IMR-90 (cell line): Measurements from ENCODE around the gene GPRIN3. TPM values are rescaled to one million over a fixed set of nuclear protein-coding genes. Genes with fewer than 3 reads are reported as not detected.

ENCODE experiments used
- ATAC-seq: fragments of 200-7000 bp; cut with Tn5 transposase; 2 replicates; pipeline ENCODE4 v1.9.1; 2020; ENCODE audit warnings: low read depth, mild to moderate bottlenecking, moderate library complexity
- BruUV-seq: library from RNA; stranded (reverse); fragments of 400-500 nt; replicated peaks from 2 replicates; lab custom pipeline; 2021; lab: Mats Ljungman, UMichigan
- CTCF ChIA-PET: fragments of 300-600 bp; formaldehyde crosslinking; extraction: SDS; loops from one replicate; lab custom pipeline; 2021; ENCODE audit warnings: antibody characterized with exemption; lab: Yijun Ruan, JAX
- POLR2A ChIA-PET: fragments of 300-600 bp; sonication (Branson Sonifier 250); formaldehyde crosslinking; loops from one replicate; lab custom pipeline; 2022; ENCODE audit warnings: antibody characterized with exemption; ENCODE audit not compliant: unreplicated experiment; lab: Charles Lee
- DNase-seq: peaks from one replicate; pipeline ENCODE4 v3.0.0; 2013
- H2AFZ ChIP-seq: replicated peaks from 2 replicates; pipeline ENCODE3; 2013; ENCODE audit warnings: low read length, mild to moderate bottlenecking; ENCODE audit not compliant: poor library complexity
- H2AK5ac ChIP-seq: 2 replicates; pipeline ENCODE4 v1.6.1; 2013; ENCODE audit warnings: low read depth, low read length, inconsistent platforms
- H2AK9ac ChIP-seq: replicated peaks from 2 replicates; pipeline ENCODE3; 2013; ENCODE audit warnings: mild to moderate bottlenecking, low read depth, low read length, moderate library complexity; ENCODE audit not compliant: poor library complexity
- H2BK120ac ChIP-seq: 2 replicates; pipeline ENCODE4 v1.6.1; 2013; ENCODE audit warnings: low read depth, low read length, inconsistent platforms
- H2BK15ac ChIP-seq: 3 replicates; pipeline ENCODE4 v1.6.1; 2013; ENCODE audit warnings: low read depth, low read length, inconsistent platforms
- H2BK20ac ChIP-seq: 2 replicates; pipeline ENCODE4 v1.6.1; 2013; ENCODE audit warnings: low read depth, mild to moderate bottlenecking, inconsistent platforms, low read length, moderate library complexity
- H2BK5ac ChIP-seq: 2 replicates; pipeline ENCODE4 v1.6.1; 2013; ENCODE audit warnings: mild to moderate bottlenecking, low read depth, low read length, inconsistent platforms; ENCODE audit not compliant: poor library complexity, severe bottlenecking
- H3K14ac ChIP-seq: replicated peaks from 2 replicates; pipeline ENCODE4 v1.6.1; 2013; ENCODE audit warnings: low read depth, low read length, inconsistent platforms
- H3K18ac ChIP-seq: 2 replicates; pipeline ENCODE4 v1.6.1; 2013; ENCODE audit warnings: low read depth, low read length, control low read depth
- H3K23ac ChIP-seq: 2 replicates; pipeline ENCODE4 v1.6.1; 2013; ENCODE audit warnings: low read depth, low read length, inconsistent platforms
- H3K27ac ChIP-seq: 2 replicates; pipeline ENCODE4 v1.5.1; 2013; ENCODE audit warnings: mild to moderate bottlenecking, control low read depth, low read length; ENCODE audit not compliant: insufficient read depth
- H3K27me3 ChIP-seq: 2 replicates; pipeline ENCODE4 v1.6.1; 2013; ENCODE audit warnings: low read length; ENCODE audit not compliant: control insufficient read depth, insufficient read depth
- H3K36me3 ChIP-seq: 2 replicates; pipeline ENCODE4 v1.6.1; 2013; ENCODE audit warnings: low read length, mixed read lengths; ENCODE audit not compliant: control insufficient read depth, insufficient read depth
- H3K4ac ChIP-seq: 2 replicates; pipeline ENCODE4 v1.6.1; 2013; ENCODE audit warnings: low read depth, low read length, inconsistent platforms
- H3K4me1 ChIP-seq: 2 replicates; pipeline ENCODE4 v1.6.1; 2013; ENCODE audit warnings: low read length, mixed read lengths; ENCODE audit not compliant: control insufficient read depth, insufficient read depth
- H3K4me2 ChIP-seq: 2 replicates; pipeline ENCODE4 v1.6.1; 2013; ENCODE audit warnings: low read depth, mild to moderate bottlenecking, control low read depth, low read length, moderate library complexity
- H3K4me3 ChIP-seq: 2 replicates; pipeline ENCODE4 v1.5.1; 2013; ENCODE audit warnings: low read depth, mild to moderate bottlenecking, control low read depth, low read length, moderate library complexity; ENCODE audit not compliant: insufficient read depth
- H3K56ac ChIP-seq: 2 replicates; pipeline ENCODE4 v1.6.1; 2013; ENCODE audit warnings: low read length, inconsistent platforms; ENCODE audit not compliant: insufficient read depth; ENCODE audit errors: extremely low read depth
- H3K79me1 ChIP-seq, 2 experiments: 2 replicates each; pipeline ENCODE4 v1.6.1; 2013; ENCODE audit warnings: low read length in 2 of 2, inconsistent platforms in 1 of 2, low read depth in 1 of 2
- H3K9ac ChIP-seq: 2 replicates; pipeline ENCODE4 v1.6.1; 2013; ENCODE audit warnings: low read depth, low read length, control low read depth
- H3K9me1 ChIP-seq: 2 replicates; pipeline ENCODE4 v1.6.1; 2013; ENCODE audit warnings: low read length, inconsistent platforms; ENCODE audit not compliant: insufficient read depth
- H3K9me3 ChIP-seq: 2 replicates; pipeline ENCODE4 v1.6.1; 2013; ENCODE audit warnings: low read length; ENCODE audit not compliant: control insufficient read depth, insufficient read depth
- H4K20me1 ChIP-seq: 2 replicates; pipeline ENCODE4 v1.6.1; 2013; ENCODE audit warnings: low read length, inconsistent platforms; ENCODE audit not compliant: insufficient read depth
- H4K5ac ChIP-seq: 2 replicates; pipeline ENCODE4 v1.6.1; 2013; ENCODE audit warnings: mild to moderate bottlenecking, low read depth, low read length, control low read depth
- H4K8ac ChIP-seq, 2 experiments: 2 replicates each; pipeline ENCODE4 v1.6.1; 2013; ENCODE audit warnings: low read depth in 2 of 2, low read length in 2 of 2, control low read depth in 1 of 2, inconsistent platforms in 1 of 2
- H4K91ac ChIP-seq: 2 replicates; pipeline ENCODE4 v1.6.1; 2013; ENCODE audit warnings: low read depth, low read length, inconsistent platforms; ENCODE audit not compliant: insufficient read depth
- MXI1 ChIP-seq: IDR thresholded peaks from 2 replicates; pipeline ENCODE4 v1.6.1; 2012; ENCODE audit warnings: low read depth, mild to moderate bottlenecking, low read length, moderate library complexity, borderline replicate concordance
- RAD21 ChIP-seq: IDR thresholded peaks from 2 replicates; pipeline ENCODE4 v1.6.1; 2012; ENCODE audit warnings: low read length, improper control_type of control experiment
- WGBS, 2 experiments: methylation state at CpG; one replicate each; pipeline versions ENCODE4 v1.1.5 to v1.1.7; 2013; ENCODE audit warnings: missing lambda C conversion rate in 2 of 2; ENCODE audit not compliant: insufficient read length in 1 of 2; ENCODE audit errors: extremely low coverage in 2 of 2; 5-methylcytosine and 5-hydroxymethylcytosine counted together
- dilution Hi-C: fragments of 300-500 bp; cut with HindIII; formaldehyde crosslinking; loops from one replicate; pipeline ENCODE4 v1.14.3; 2018; ENCODE audit warnings: low sequenced_read_pairs; ENCODE audit not compliant: unreplicated experiment
- in situ Hi-C: fragments of 300-500 bp; cut with MboI; formaldehyde crosslinking; loops from 3 replicates; pipeline ENCODE4 v1.14.3; 2019; ENCODE audit warnings: low sequenced_read_pairs, inconsistent platforms, mixed read lengths
- intact Hi-C: fragments of 100-400 bp; cut with micrococcal nuclease; formaldehyde crosslinking; loops from 2 replicates; pipeline ENCODE4 v1.10.0; 2022
- polyA plus RNA-seq, 3 experiments: library from polyadenylated mRNA; depleted of rRNA; stranded (reverse); fragments of >200 nt; gene quantifications; 2 replicates each; pipeline ENCODE4 v1.2.3, GENCODE V29; 2012; ENCODE audit warnings: low replicate concordance in 1 of 3
- total RNA-seq: library from RNA; depleted of rRNA; stranded (reverse); fragments of >200 nt; gene quantifications from 2 replicates; pipeline ENCODE4 v1.2.3, GENCODE V29; 2012
- TF ChIP-seq, protein P1 (sequence below): fragments of 150-350 bp; IDR thresholded peaks from 2 replicates; pipeline ENCODE4 v1.6.1; 2016; ENCODE audit warnings: low read depth, mild to moderate bottlenecking, low read length, moderate library complexity, borderline replicate concordance

GPRIN3 gene
- total and polyA plus RNA-seq, 2 of the 4 experiments (the other 2 are of a cell fraction): under 0.01 TPM; not detected in 1

DNA sequence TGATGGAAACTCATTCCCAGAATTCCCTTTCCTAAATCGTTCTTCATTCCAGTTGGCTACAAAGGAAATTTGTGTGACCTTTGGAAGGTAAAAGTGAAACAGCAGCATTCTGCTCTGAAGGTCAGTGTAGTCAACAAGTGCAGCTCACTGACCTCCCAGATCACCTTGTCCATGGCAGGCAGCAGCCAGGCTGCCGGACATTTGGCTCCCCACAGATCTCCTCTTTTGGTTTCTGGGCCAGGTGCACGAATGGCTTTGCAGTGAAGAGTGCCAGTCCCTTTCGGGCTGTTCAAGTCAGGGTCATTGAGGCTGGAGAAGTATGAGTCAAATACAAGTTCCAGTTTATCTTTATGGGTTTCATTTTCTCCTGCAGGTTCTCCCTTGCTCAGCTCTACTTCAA is 14.3 kb downstream of the GPRIN3 start:
- H3K56ac ChIP-seq: no peak overlapping the region
- H3K27me3 ChIP-seq: peaks cover 2% of the 10 kb centered on the region
- no peaks in the 10 kb centered on the region for H3K4me1 ChIP-seq
- no peak overlapping the region for H2BK15ac ChIP-seq
- no peak for TF ChIP-seq MXI1
- TF ChIP-seq RAD21: no peak
- TF ChIP-seq, protein P1, sequence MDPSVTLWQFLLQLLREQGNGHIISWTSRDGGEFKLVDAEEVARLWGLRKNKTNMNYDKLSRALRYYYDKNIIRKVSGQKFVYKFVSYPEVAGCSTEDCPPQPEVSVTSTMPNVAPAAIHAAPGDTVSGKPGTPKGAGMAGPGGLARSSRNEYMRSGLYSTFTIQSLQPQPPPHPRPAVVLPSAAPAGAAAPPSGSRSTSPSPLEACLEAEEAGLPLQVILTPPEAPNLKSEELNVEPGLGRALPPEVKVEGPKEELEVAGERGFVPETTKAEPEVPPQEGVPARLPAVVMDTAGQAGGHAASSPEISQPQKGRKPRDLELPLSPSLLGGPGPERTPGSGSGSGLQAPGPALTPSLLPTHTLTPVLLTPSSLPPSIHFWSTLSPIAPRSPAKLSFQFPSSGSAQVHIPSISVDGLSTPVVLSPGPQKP: no peak
- no peaks in the 10 kb centered on the region for H3K79me1 ChIP-seq
- H2AK5ac ChIP-seq: no peak overlapping the region
- POLR2A ChIA-PET: no interaction called here
- no peak overlapping the region for H3K18ac ChIP-seq
- dilution Hi-C loops (no loop called here), intact Hi-C loops (no loop called here), in situ Hi-C loops (no loop called here)
- no peak overlapping the region for H2BK5ac ChIP-seq
- H2AFZ ChIP-seq: no peak overlapping the region
- no peaks in the 10 kb centered on the region for H3K9me3 ChIP-seq
- no peak overlapping the region for H3K4me3 ChIP-seq
- H2BK20ac ChIP-seq: no peak overlapping the region
- no peak overlapping the region for H2BK120ac ChIP-seq
- no peak overlapping the region for H2AK9ac ChIP-seq
- no peak overlapping the region for H3K27ac ChIP-seq
- no peak overlapping the region for H3K14ac ChIP-seq
- H3K4ac ChIP-seq: no peak overlapping the region
- H3K9me1 ChIP-seq: no peaks in the 10 kb centered on the region
- BruUV-seq: no TSS peak
- no peak overlapping the region for H4K8ac ChIP-seq
- no peak overlapping the region for H3K9ac ChIP-seq
- no peaks in the 10 kb centered on the region for H4K20me1 ChIP-seq
- no peak overlapping the region for H3K23ac ChIP-seq
- no peaks in the 10 kb centered on the region for H3K36me3 ChIP-seq
- no peak for ATAC-seq
- DNase-seq: no peak
- H4K91ac ChIP-seq: no peak overlapping the region
- WGBS, 2 experiments: no CpG with 5 or more reads among the region's 4 CpGs
- CTCF ChIA-PET: interaction anchor here (0.6 kb wide), 1 partner anchor 11 kb away, joined by 3 read pairs; no protein-coding TSS in a partner anchor
- no peak overlapping the region for H3K4me2 ChIP-seq
- no peak overlapping the region for H4K5ac ChIP-seq
